ENCODE measurements around the gene ANKRD28.

ANKRD28 gene

GRCh38 chr3:15796771-15797641 lies 773 bp downstream of the ANKRD28 start:
- H3K4me3 ChIP-seq (ENCODE audit: low read depth, low read length) = peak overlapping the region; percentile 47
- no peak for DNase-seq (ENCODE audit: low read depth)
- no peak for TF ChIP-seq CTCF (IDR thresholded peaks at IDR 0.05; ENCODE audit: control insufficient read depth, extremely low read depth, insufficient read depth)

- no peak for TF ChIP-seq CTCF (IDR thresholded peaks at IDR 0.05; ENCODE audit: control insufficient read depth, extremely low read depth, insufficient read depth)
- peak overlapping the region; percentile 47 for H3K4me3 ChIP-seq (ENCODE audit: low read depth, low read length)
Observed at GRCh38 chr3:15796331-15796730, 1.4 kb downstream of the ANKRD28 start.

GRCh38 chr3:15795651-15796308 lies 2.0 kb downstream of the ANKRD28 start:
- no peak for DNase-seq (ENCODE audit: low read depth)
- no peak for TF ChIP-seq CTCF (IDR thresholded peaks at IDR 0.05; ENCODE audit: control insufficient read depth, extremely low read depth, insufficient read depth)
- H3K4me3 ChIP-seq (ENCODE audit: low read depth, low read length) = peak overlapping the region; percentile 47

More at GRCh38 chr3:15796331-15796730, 1.4 kb downstream of the ANKRD28 start:
- DNase-seq (ENCODE audit: low read depth) = no peak

GRCh38 chr3:15794842-15795650 lies 2.7 kb downstream of the ANKRD28 start:
- DNase-seq (ENCODE audit: low read depth) = no peak
- no peak for TF ChIP-seq CTCF (IDR thresholded peaks at IDR 0.05; ENCODE audit: control insufficient read depth, extremely low read depth, insufficient read depth)
- peak overlapping the region; percentile 47 for H3K4me3 ChIP-seq (ENCODE audit: low read depth, low read length)

GRCh38 chr3:15794303-15794771 lies 3.4 kb downstream of the ANKRD28 start:
- no peak for TF ChIP-seq CTCF (IDR thresholded peaks at IDR 0.05; ENCODE audit: control insufficient read depth, extremely low read depth, insufficient read depth)
- DNase-seq (ENCODE audit: low read depth) = no peak
- no peak overlapping the region for H3K4me3 ChIP-seq (ENCODE audit: low read depth, low read length)

- TF ChIP-seq CTCF (IDR thresholded peaks at IDR 0.05; ENCODE audit: control insufficient read depth, extremely low read depth, insufficient read depth) = no peak
- no peak for DNase-seq (ENCODE audit: low read depth)
- no peak overlapping the region for H3K4me3 ChIP-seq (ENCODE audit: low read depth, low read length)
Observed at GRCh38 chr3:15791525-15791924, 6.3 kb downstream of the ANKRD28 start.
